Measurements from ENCODE around the gene ZNF594.

- TF ChIP-seq, protein P1, sequence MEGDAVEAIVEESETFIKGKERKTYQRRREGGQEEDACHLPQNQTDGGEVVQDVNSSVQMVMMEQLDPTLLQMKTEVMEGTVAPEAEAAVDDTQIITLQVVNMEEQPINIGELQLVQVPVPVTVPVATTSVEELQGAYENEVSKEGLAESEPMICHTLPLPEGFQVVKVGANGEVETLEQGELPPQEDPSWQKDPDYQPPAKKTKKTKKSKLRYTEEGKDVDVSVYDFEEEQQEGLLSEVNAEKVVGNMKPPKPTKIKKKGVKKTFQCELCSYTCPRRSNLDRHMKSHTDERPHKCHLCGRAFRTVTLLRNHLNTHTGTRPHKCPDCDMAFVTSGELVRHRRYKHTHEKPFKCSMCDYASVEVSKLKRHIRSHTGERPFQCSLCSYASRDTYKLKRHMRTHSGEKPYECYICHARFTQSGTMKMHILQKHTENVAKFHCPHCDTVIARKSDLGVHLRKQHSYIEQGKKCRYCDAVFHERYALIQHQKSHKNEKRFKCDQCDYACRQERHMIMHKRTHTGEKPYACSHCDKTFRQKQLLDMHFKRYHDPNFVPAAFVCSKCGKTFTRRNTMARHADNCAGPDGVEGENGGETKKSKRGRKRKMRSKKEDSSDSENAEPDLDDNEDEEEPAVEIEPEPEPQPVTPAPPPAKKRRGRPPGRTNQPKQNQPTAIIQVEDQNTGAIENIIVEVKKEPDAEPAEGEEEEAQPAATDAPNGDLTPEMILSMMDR (IDR thresholded peaks at IDR 0.05): no peak
- TF ChIP-seq POLR2AphosphoS5 (IDR thresholded peaks at IDR 0.05): no peak
These were observed 12.7 kb downstream of the ZNF594 start for GRCh38 chr17:5179003-5179402.

All from breast epithelium (tissue), 3 donors.